Skin epidermis (tissue), 12 donors: Measurements from ENCODE around the gene BEX3.
"Not testable (repeated sequence)": the region's sequence is repeated elsewhere in the genome, so short reads cannot be mapped to it uniquely, and the experiment has no call there.

Experiments
- H3K27ac ChIP-seq, 21 experiments: fragments of 200-600 bp; sonication (generic) in 11 of 21; one replicate each; pipeline ENCODE4 v1.5.0; 2020; ENCODE audit warnings: mild to moderate bottlenecking in 3 of 21, inconsistent platforms in 2 of 21, moderate library complexity in 2 of 21
- H3K4me3 ChIP-seq, 7 experiments: fragments of 200-600 bp; sonication (generic) in 2 of 7; one replicate each; pipeline ENCODE4 v1.5.0; 2020; ENCODE audit warnings: inconsistent platforms in 2 of 7, mild to moderate bottlenecking in 2 of 7, moderate library complexity in 1 of 7

BEX3 gene

GRCh38 chrX:103376118-103376978 lies at the start of gene BEX3:
TSS of gene BEX3 (plus strand) at chrX:103376538. CDS start at chrX:103377522, 984 bp downstream.
- Histone ChIP-seq H3K4me3 (peak within 1 kb of the TSS; percentile 46 to 67 (median 60)), H3K27ac (peak within 1 kb of the TSS; percentile 9 to 90 (median 80))

- H3K4me3 ChIP-seq, result no peak within 1 kb of the TSS
- no peak within 1 kb of the TSS for H3K27ac ChIP-seq
Measured at GRCh38 chrX:103329991-103330390, 46.3 kb upstream of the BEX3 start, which contains the start of gene TCEAL7. TSS of gene TCEAL7 (plus strand) at chrX:103330239. CDS start at chrX:103331404, 1,165 bp downstream.

- no peak overlapping the region for H3K27ac ChIP-seq
- H3K4me3 ChIP-seq, result no peak overlapping the region
Measured at GRCh38 chrX:103330681-103331288, 45.6 kb upstream of the BEX3 start.

GRCh38 chrX:103338663-103339062 lies 37.7 kb upstream of the BEX3 start:
- no peak overlapping the region for H3K27ac ChIP-seq

GRCh38 chrX:103343105-103343504 lies 33.2 kb upstream of the BEX3 start:
- Histone ChIP-seq H3K4me3 (no peak overlapping the region), H3K27ac (no peak overlapping the region)

More at GRCh38 chrX:103338663-103339062, 37.7 kb upstream of the BEX3 start:
- no peak overlapping the region for H3K4me3 ChIP-seq

- H3K4me3 ChIP-seq, result no peak overlapping the region
- no peak overlapping the region for H3K27ac ChIP-seq
Measured at GRCh38 chrX:103344606-103345005, 31.7 kb upstream of the BEX3 start.

- Histone ChIP-seq H3K4me3 (no peak overlapping the region), H3K27ac (no peak overlapping the region)
Measured at GRCh38 chrX:103347682-103348397, 28.5 kb upstream of the BEX3 start.

- peak within 1 kb of the TSS; percentile 39 to 88 (median 77) for H3K27ac ChIP-seq
- H3K4me3 ChIP-seq, result peak within 1 kb of the TSS; percentile 43 to 57 (median 50)
Measured at GRCh38 chrX:103356130-103356798, 20.1 kb upstream of the BEX3 start, which contains the start of gene TCEAL9. TSS of gene TCEAL9 (plus strand) at chrX:103356506. CDS start at chrX:103357685, 1,179 bp downstream.

- peak overlapping the region; percentile 43 to 57 (median 50) for H3K4me3 ChIP-seq
- H3K27ac ChIP-seq, result peak overlapping the region; percentile 39 to 88 (median 77)
Measured at GRCh38 chrX:103356858-103357257, 19.5 kb upstream of the BEX3 start.

- Histone ChIP-seq H3K4me3 (peak overlapping the region in 1 of 7 experiments; percentile 57), H3K27ac (peak overlapping the region in 1 of 21 experiments; percentile 83)
Measured at GRCh38 chrX:103357871-103358270, 18.5 kb upstream of the BEX3 start.

- not testable (repeated sequence) for H3K27ac ChIP-seq, H3K4me3 ChIP-seq
Measured at GRCh38 chrX:103359605-103360004, 16.7 kb upstream of the BEX3 start.

GRCh38 chrX:103360092-103360491 lies 16.2 kb upstream of the BEX3 start:
- Histone ChIP-seq H3K27ac (no peak overlapping the region), H3K4me3 (no peak overlapping the region)

- H3K4me3 ChIP-seq, result no peak overlapping the region
- no peak overlapping the region for H3K27ac ChIP-seq
Measured at GRCh38 chrX:103360916-103361315, 15.4 kb upstream of the BEX3 start.

GRCh38 chrX:103361798-103362197 lies 14.5 kb upstream of the BEX3 start:
- Histone ChIP-seq H3K4me3 (no peak overlapping the region), H3K27ac (no peak overlapping the region)

- no peak overlapping the region for H3K27ac ChIP-seq
- no peak overlapping the region for H3K4me3 ChIP-seq
Measured at GRCh38 chrX:103362474-103362873, 13.9 kb upstream of the BEX3 start.

- Histone ChIP-seq H3K27ac (no peak overlapping the region), H3K4me3 (no peak overlapping the region)
Measured at GRCh38 chrX:103363046-103363445, 13.3 kb upstream of the BEX3 start.

GRCh38 chrX:103367502-103367901 lies 8.8 kb upstream of the BEX3 start:
- H3K4me3 ChIP-seq, result no peak overlapping the region
- H3K27ac ChIP-seq, result no peak overlapping the region

GRCh38 chrX:103369479-103369878 lies 6.9 kb upstream of the BEX3 start:
- no peak overlapping the region for H3K27ac ChIP-seq

GRCh38 chrX:103372886-103373285 lies 3.5 kb upstream of the BEX3 start:
- Histone ChIP-seq H3K27ac (no peak overlapping the region), H3K4me3 (no peak overlapping the region)

More at GRCh38 chrX:103369479-103369878, 6.9 kb upstream of the BEX3 start:
- no peak overlapping the region for H3K4me3 ChIP-seq

GRCh38 chrX:103373581-103373980 lies 2.8 kb upstream of the BEX3 start:
- H3K27ac ChIP-seq, result no peak overlapping the region
- H3K4me3 ChIP-seq, result no peak overlapping the region
